ENCODE data around the gene XAGE5. TPM values are rescaled to one million over a fixed set of nuclear protein-coding genes. Genes with fewer than 3 reads are reported as not detected.
"Not testable (repeated sequence)": the region's sequence is repeated elsewhere in the genome, so short reads cannot be mapped to it uniquely, and the experiment has no call there.

Gene XAGE5
- total and polyA plus RNA-seq, 2 of the 4 experiments (the other 2 are of a cell fraction) = not detected

DNA sequence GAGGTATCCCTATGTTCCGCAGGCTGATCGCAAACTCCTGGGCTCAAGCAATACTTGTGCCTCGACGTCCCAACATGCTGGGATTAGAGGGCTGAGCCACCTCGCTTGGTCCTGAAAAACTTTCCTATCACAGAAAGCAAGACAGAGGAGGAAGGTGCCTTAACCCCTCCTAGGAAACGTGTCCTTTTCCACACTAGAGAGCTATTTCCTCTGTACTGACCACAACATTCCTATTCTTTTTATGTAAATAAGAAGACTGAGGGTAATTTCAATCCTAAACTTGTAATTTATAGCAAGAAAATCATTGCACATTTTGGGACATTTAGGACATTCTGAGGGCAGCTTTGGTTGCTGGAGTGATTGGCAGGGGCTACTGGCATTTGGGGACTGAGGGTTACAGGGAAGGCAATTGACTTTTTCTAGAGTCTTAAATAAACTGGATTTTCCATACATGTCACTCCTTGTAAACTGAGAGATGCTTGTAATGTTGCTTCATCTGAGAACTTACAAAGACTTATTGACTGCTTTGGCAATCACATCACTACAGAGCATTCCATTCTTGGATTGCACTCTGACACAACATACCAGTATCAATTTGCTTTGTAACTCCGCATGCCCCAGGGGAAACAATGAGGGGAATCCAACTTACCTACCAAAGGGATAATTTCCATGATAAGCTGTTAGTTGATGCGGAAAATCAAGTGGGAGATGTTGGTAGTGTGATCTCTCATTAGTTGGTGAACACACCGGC, 41.2 kb downstream of the XAGE5 start:
- Histone ChIP-seq H2AFZ (replicated peaks; ENCODE audit: low read length, poor library complexity) (no peak overlapping the region), H3K4me1 (ENCODE audit: control insufficient read depth, insufficient read depth, low read length) (peaks cover 13% of the 10 kb centered on the region), H4K91ac (ENCODE audit: insufficient read depth, low read depth, low read length) (peak overlapping the region; percentile 84), H3K9me3 (ENCODE audit: control insufficient read depth, insufficient read depth, low read length) (peaks cover 7% of the 10 kb centered on the region; the same call in 1 of the 2 replicates), H3K4ac (ENCODE audit: low read depth, low read length) (peak overlapping the region; percentile 86), H3K56ac (ENCODE audit: extremely low read depth, insufficient read depth, low read length) (peak overlapping the region; percentile 66), H2BK20ac (ENCODE audit: low read depth, low read length) (peak overlapping the region; percentile 90), H3K79me1 (ENCODE audit: low read depth in 1 of 2, low read length in 2 of 2) (no peaks in the 10 kb centered on the region), H2BK5ac (ENCODE audit: low read depth, low read length, poor library complexity, severe bottlenecking) (peak overlapping the region; percentile 96), H3K27me3 (ENCODE audit: control insufficient read depth, insufficient read depth, low read length) (peaks cover 3% of the 10 kb centered on the region; the same call in 1 of the 2 replicates), H3K36me3 (ENCODE audit: control insufficient read depth, insufficient read depth, low read length) (no peaks in the 10 kb centered on the region), H3K9ac (ENCODE audit: low read depth, low read length) (no peak overlapping the region), H2AK9ac (replicated peaks; ENCODE audit: low read depth, low read length, poor library complexity) (peak overlapping the region; percentile 76), H3K4me2 (ENCODE audit: low read depth, low read length) (peak overlapping the region; percentile 53), H2AK5ac (ENCODE audit: low read depth, low read length) (peak overlapping the region; percentile 72; the same call in 1 of the 2 replicates), H3K23ac (ENCODE audit: low read depth, low read length) (peak overlapping the region; percentile 67), H4K20me1 (ENCODE audit: insufficient read depth, low read length) (no peaks in the 10 kb centered on the region; the same call in 1 of the 2 replicates), H2BK15ac (ENCODE audit: low read depth, low read length) (peak overlapping the region; percentile 6; the same call in 1 of the 3 replicates), H2BK120ac (ENCODE audit: low read depth, low read length) (peak overlapping the region; percentile 83), H4K5ac (ENCODE audit: low read depth, low read length) (peak overlapping the region; percentile 64; the same call in 1 of the 2 replicates), H4K8ac (ENCODE audit: low read depth in 2 of 2, low read length in 2 of 2) (peak overlapping the region; percentile 70 to 80; a peak in 3 of 4 replicates), H3K27ac (ENCODE audit: insufficient read depth, low read length) (peak overlapping the region; percentile 70), H3K14ac (replicated peaks; ENCODE audit: low read depth, low read length) (peak overlapping the region; percentile 93), H3K18ac (ENCODE audit: low read depth, low read length) (peak overlapping the region; percentile 69; the same call in 1 of the 2 replicates), H3K4me3 (ENCODE audit: insufficient read depth, low read depth, low read length) (no peak overlapping the region), H3K9me1 (ENCODE audit: insufficient read depth, low read length) (peaks cover 6% of the 10 kb centered on the region; the same call in 1 of the 2 replicates)
- POLR2A ChIA-PET (ENCODE audit: unreplicated experiment) = no interaction called here
- DNase-seq (peak; percentile 43), ATAC-seq (ENCODE audit: low read depth) (peak; percentile 72)
- in situ Hi-C loops (cut with MboI; ENCODE audit: low sequenced_read_pairs) = no loop called here
- no TSS peak for BruUV-seq (replicated peaks)
- TF ChIP-seq BHLHE40 (IDR thresholded peaks at IDR 0.05; ENCODE audit: low read depth, low read length) (no peak), CEBPB (IDR thresholded peaks at IDR 0.05; ENCODE audit: low read depth, low read length) (peak; percentile 54; the same call in 1 of the 2 replicates)
- CTCF ChIA-PET = no interaction called here
- intact Hi-C loops (cut with micrococcal nuclease) = no loop called here
- dilution Hi-C loops (cut with HindIII; ENCODE audit: low sequenced_read_pairs, unreplicated experiment) = no loop called here
- no CpG with 5 or more reads among the region's 9 CpGs for WGBS, 2 experiments (ENCODE audit: extremely low coverage in 2 of 2, insufficient read length in 1 of 2)

GRCh38 chrX:52856991-52857525, 46.0 kb downstream of the XAGE5 start:
- WGBS, 2 experiments (ENCODE audit: extremely low coverage in 2 of 2, insufficient read length in 1 of 2) = no CpG with 5 or more reads among the region's 4 CpGs
- DNase-seq; H3K27ac ChIP-seq (ENCODE audit: insufficient read depth, low read length); H3K23ac ChIP-seq (ENCODE audit: low read depth, low read length); CTCF ChIA-PET; H3K9me3 ChIP-seq (ENCODE audit: control insufficient read depth, insufficient read depth, low read length); H3K4ac ChIP-seq (ENCODE audit: low read depth, low read length); H4K8ac ChIP-seq (ENCODE audit: low read depth in 2 of 2, low read length in 2 of 2); H2AFZ ChIP-seq (replicated peaks; ENCODE audit: low read length, poor library complexity); intact Hi-C loops (cut with micrococcal nuclease); H4K5ac ChIP-seq (ENCODE audit: low read depth, low read length); BruUV-seq (replicated peaks); H2AK5ac ChIP-seq (ENCODE audit: low read depth, low read length); H2BK120ac ChIP-seq (ENCODE audit: low read depth, low read length); H3K79me1 ChIP-seq (ENCODE audit: low read depth in 1 of 2, low read length in 2 of 2); H4K20me1 ChIP-seq (ENCODE audit: insufficient read depth, low read length); H3K4me3 ChIP-seq (ENCODE audit: insufficient read depth, low read depth, low read length); H3K27me3 ChIP-seq (ENCODE audit: control insufficient read depth, insufficient read depth, low read length); H3K18ac ChIP-seq (ENCODE audit: low read depth, low read length); H3K4me2 ChIP-seq (ENCODE audit: low read depth, low read length); H4K91ac ChIP-seq (ENCODE audit: insufficient read depth, low read depth, low read length); POLR2A ChIA-PET (ENCODE audit: unreplicated experiment); H3K9me1 ChIP-seq (ENCODE audit: insufficient read depth, low read length); H3K9ac ChIP-seq (ENCODE audit: low read depth, low read length); H2BK20ac ChIP-seq (ENCODE audit: low read depth, low read length); H2BK5ac ChIP-seq (ENCODE audit: low read depth, low read length, poor library complexity, severe bottlenecking); H2BK15ac ChIP-seq (ENCODE audit: low read depth, low read length); in situ Hi-C loops (cut with MboI; ENCODE audit: low sequenced_read_pairs); H2AK9ac ChIP-seq (replicated peaks; ENCODE audit: low read depth, low read length, poor library complexity); H3K4me1 ChIP-seq (ENCODE audit: control insufficient read depth, insufficient read depth, low read length); H3K56ac ChIP-seq (ENCODE audit: extremely low read depth, insufficient read depth, low read length); H3K14ac ChIP-seq (replicated peaks; ENCODE audit: low read depth, low read length); ATAC-seq (ENCODE audit: low read depth); H3K36me3 ChIP-seq (ENCODE audit: control insufficient read depth, insufficient read depth, low read length); dilution Hi-C loops (cut with HindIII; ENCODE audit: low sequenced_read_pairs, unreplicated experiment): not testable (repeated sequence)

Measured in IMR-90 (cell line).